Fibroblast of lung (primary cell): ENCODE data around the gene RNPEPL1. TPM values are rescaled to one million over a fixed set of nuclear protein-coding genes. Genes with fewer than 3 reads are reported as not detected.

Experiments used
- DNase-seq, 2 donors: peaks; one replicate each; pipeline versions ENCODE4 v3.0.0 to v3.0.0-alpha.2; 2010; ENCODE audit warnings: low read depth in 2 of 2
- H2AFZ ChIP-seq: 2 replicates; pipeline ENCODE4 v1.5.1; 2012; ENCODE audit warnings: low read length, control low read depth, inconsistent platforms
- H3K27ac ChIP-seq: 2 replicates; pipeline ENCODE4 v1.5.1; 2011; ENCODE audit warnings: low read length, control low read depth; ENCODE audit not compliant: insufficient read depth
- H3K27me3 ChIP-seq: 2 replicates; pipeline ENCODE4 v1.5.1; 2011; ENCODE audit warnings: mild to moderate bottlenecking, low read length; ENCODE audit not compliant: control insufficient read depth, insufficient read depth
- H3K36me3 ChIP-seq: 2 replicates; pipeline ENCODE4 v1.5.1; 2011; ENCODE audit warnings: low read length; ENCODE audit not compliant: control insufficient read depth, insufficient read depth
- H3K4me1 ChIP-seq: 2 replicates; pipeline ENCODE4 v1.5.1; 2011; ENCODE audit warnings: low read length; ENCODE audit not compliant: control insufficient read depth, insufficient read depth; ENCODE audit errors: extremely low read depth
- H3K4me2 ChIP-seq: 2 replicates; pipeline ENCODE4 v1.5.1; 2011; ENCODE audit warnings: low read length, control low read depth; ENCODE audit not compliant: insufficient read depth; ENCODE audit errors: extremely low read depth
- H3K4me3 ChIP-seq, 4 experiments: fragments of 200-600 bp in 1 of 4; sonication (generic) in 1 of 4; replicated peaks in 1 of 4; 2 replicates each; pipeline ENCODE4 v1.5.1; 2011 to 2016; ENCODE audit warnings: low read length in 4 of 4, low read depth in 3 of 4, mild to moderate bottlenecking in 3 of 4, control low read depth in 2 of 4, inconsistent platforms in 1 of 4, mixed read lengths in 1 of 4; ENCODE audit not compliant: insufficient read depth in 1 of 4; ENCODE audit errors: control extremely low read depth in 1 of 4
- H3K79me2 ChIP-seq: 2 replicates; pipeline ENCODE4 v1.5.1; 2012; ENCODE audit warnings: mild to moderate bottlenecking, low read length, inconsistent platforms; ENCODE audit not compliant: control insufficient read depth, insufficient read depth
- H3K9ac ChIP-seq: 2 replicates; pipeline ENCODE4 v1.5.1; 2011; ENCODE audit warnings: mild to moderate bottlenecking, low read length, control low read depth; ENCODE audit not compliant: insufficient read depth
- H3K9me3 ChIP-seq: 2 replicates; pipeline ENCODE4 v1.5.1; 2012; ENCODE audit warnings: low read depth, low read length; ENCODE audit not compliant: control insufficient read depth, insufficient read depth
- H4K20me1 ChIP-seq: 2 replicates; pipeline ENCODE4 v1.5.1; 2011; ENCODE audit warnings: low read length; ENCODE audit not compliant: control insufficient read depth, insufficient read depth; ENCODE audit errors: extremely low read depth
- EZH2 ChIP-seq: IDR thresholded peaks from 2 replicates; pipeline ENCODE4 v1.5.1; 2012; ENCODE audit warnings: low read length, control low read depth, mild to moderate bottlenecking; ENCODE audit errors: missing control alignments
- polyA plus RNA-seq, 2 donors: library from polyadenylated mRNA; depleted of rRNA in 1 of 2; stranded (reverse) in 1 of 2; unstranded in 1 of 2; fragments of >200 nt; gene quantifications; 2 replicates each; pipeline ENCODE4 v1.2.1, GENCODE V29; 2011 to 2012; ENCODE audit warnings: missing spikeins in 1 of 2
- total RNA-seq: library from RNA; depleted of rRNA; stranded (reverse); fragments of >200 nt; gene quantifications from 2 replicates; pipeline ENCODE4 v1.2.1, GENCODE V29; 2014
- TF ChIP-seq, protein P1 (sequence below), 2 donors: IDR thresholded peaks in 1 of 2; conservative IDR thresholded peaks in 1 of 2; 1 replicate in 1 of 2; 2 replicates in 1 of 2; pipeline ENCODE4 v1.5.1; 2011 to 2012; ENCODE audit warnings: low read length in 2 of 2, control low read depth in 1 of 2, inconsistent platforms in 1 of 2, low read depth in 1 of 2, mild to moderate bottlenecking in 1 of 2

The RNPEPL1 gene
- total and polyA plus RNA-seq, 2 donors (not counting 1 experiment from before 2014, with no cell fraction given), result 7.9 to 20.6 TPM

DNA sequence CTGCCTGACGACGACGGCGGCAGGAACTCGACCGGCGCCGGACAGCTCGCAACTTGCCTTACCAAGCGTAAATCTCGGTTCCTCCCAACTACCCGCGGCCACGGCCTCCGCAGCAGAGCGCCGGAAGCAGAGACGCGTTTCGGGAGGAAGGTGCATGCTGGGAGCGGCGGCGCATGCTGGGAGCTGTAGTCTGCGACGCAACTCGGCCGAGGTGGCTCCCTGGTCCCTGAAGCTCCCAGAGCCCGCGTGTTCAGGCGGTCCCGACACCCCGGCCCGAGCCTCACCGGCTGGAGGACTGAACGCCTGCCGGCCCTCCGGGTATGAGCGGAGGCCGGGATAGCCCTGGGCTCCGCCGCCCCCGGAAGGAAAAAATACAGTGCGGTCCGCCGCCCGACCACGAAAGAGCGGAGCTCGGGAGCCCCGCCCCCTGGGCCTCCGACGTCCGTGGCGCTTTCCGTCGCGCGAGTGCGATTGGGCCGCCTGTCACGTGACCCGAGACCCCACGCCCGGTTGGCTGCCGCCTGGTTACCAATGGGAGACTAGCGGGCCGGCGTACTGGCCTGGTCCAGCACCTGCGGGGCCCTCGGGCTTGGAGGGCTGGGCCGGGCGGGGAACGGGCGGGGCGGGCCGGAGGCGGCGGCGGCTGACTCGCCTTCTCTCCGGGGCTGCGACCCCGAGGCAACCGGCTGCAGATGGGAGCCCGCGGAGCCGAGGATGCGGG is 18.1 kb downstream of the RNPEPL1 start, which contains the start of gene CAPN10:
TSS of gene CAPN10 (plus strand) at position 537 of the 721 bp plus-strand sequence. CDS start at position 715, 178 bp downstream.
- Histone ChIP-seq H3K27ac (peak within 1 kb of the TSS; percentile 83), H3K9ac (peak within 1 kb of the TSS; percentile 93), H3K79me2 (peaks cover 53% of the 10 kb centered on the region), H3K4me2 (peak within 1 kb of the TSS; percentile 98), H3K4me3 (peak within 1 kb of the TSS; percentile 61 to 83 (median 82)), H4K20me1 (no peaks in the 10 kb centered on the region), H3K4me1 (peaks cover 12% of the 10 kb centered on the region), H2AFZ (peak within 1 kb of the TSS; percentile 87), H3K9me3 (no peaks in the 10 kb centered on the region), H3K27me3 (no peaks in the 10 kb centered on the region), H3K36me3 (peaks cover 1% of the 10 kb centered on the region)
- TF ChIP-seq, protein P1, sequence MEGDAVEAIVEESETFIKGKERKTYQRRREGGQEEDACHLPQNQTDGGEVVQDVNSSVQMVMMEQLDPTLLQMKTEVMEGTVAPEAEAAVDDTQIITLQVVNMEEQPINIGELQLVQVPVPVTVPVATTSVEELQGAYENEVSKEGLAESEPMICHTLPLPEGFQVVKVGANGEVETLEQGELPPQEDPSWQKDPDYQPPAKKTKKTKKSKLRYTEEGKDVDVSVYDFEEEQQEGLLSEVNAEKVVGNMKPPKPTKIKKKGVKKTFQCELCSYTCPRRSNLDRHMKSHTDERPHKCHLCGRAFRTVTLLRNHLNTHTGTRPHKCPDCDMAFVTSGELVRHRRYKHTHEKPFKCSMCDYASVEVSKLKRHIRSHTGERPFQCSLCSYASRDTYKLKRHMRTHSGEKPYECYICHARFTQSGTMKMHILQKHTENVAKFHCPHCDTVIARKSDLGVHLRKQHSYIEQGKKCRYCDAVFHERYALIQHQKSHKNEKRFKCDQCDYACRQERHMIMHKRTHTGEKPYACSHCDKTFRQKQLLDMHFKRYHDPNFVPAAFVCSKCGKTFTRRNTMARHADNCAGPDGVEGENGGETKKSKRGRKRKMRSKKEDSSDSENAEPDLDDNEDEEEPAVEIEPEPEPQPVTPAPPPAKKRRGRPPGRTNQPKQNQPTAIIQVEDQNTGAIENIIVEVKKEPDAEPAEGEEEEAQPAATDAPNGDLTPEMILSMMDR (conservative IDR thresholded peaks at IDR 0.05 in 1 of 2, IDR thresholded peaks at IDR 0.05 in 1 of 2; ENCODE audit: low read depth in 1 of 2, low read length in 2 of 2), result no peak
- TF ChIP-seq EZH2, result no peak
- peak; percentile 93 for DNase-seq

DNA sequence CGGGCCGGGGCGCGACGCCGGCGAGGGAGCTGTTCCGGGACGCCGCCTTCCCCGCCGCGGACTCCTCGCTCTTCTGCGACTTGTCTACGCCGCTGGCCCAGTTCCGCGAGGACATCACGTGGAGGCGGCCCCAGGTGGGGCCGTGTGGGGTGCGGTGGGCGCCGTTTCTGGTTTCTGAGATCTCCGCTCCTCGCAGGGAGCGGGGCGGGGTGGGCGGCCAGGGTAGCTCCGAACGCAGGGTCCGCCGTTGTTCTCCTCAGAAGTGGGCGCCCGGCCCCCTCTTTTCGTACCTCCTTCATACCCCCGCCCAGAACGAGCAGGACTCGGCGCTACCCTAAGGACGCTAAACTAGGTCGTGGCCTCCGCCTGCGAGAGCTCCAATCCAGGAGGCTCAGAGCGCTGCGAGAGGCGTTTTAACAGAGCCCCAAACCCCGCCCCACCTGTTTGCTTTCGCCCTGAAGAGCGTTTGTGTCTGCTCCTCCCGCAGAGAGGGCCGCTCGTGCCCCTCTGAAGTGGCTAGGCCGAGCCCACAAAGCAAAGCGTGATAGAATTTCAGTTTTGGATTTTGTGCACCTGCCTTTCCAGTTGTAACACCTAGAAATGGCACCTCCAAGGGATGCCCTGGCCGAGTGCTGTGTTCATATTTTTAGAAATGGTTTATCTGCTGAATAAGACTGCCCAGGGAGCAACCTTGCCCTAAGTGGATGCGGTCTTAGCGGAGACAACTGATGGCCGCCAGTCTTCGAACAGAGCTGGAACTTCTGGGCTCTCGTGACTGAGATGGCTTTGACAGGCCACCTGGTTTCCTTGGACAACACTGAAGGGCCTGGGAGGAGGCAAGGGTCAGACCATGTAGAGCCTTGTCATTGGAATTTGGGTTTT is 18.9 kb downstream of the RNPEPL1 start:
- Histone ChIP-seq H3K36me3 (peaks cover 5% of the 10 kb centered on the region), H2AFZ (peak overlapping the region; percentile 69), H3K27me3 (no peaks in the 10 kb centered on the region), H3K4me2 (peak overlapping the region; percentile 98), H3K4me1 (peaks cover 12% of the 10 kb centered on the region), H3K9ac (peak overlapping the region; percentile 93), H3K27ac (peak overlapping the region; percentile 56), H3K4me3 (peak overlapping the region; percentile 61 to 83 (median 76)), H3K9me3 (no peaks in the 10 kb centered on the region), H3K79me2 (peaks cover 54% of the 10 kb centered on the region), H4K20me1 (no peaks in the 10 kb centered on the region)
- TF ChIP-seq, protein P1 (conservative IDR thresholded peaks at IDR 0.05 in 1 of 2, IDR thresholded peaks at IDR 0.05 in 1 of 2; ENCODE audit: low read depth in 1 of 2, low read length in 2 of 2), result peak in 1 of 2 donors; percentile 10
- TF ChIP-seq EZH2, result no peak
- peak in 1 of 2 donors; percentile 24 for DNase-seq

DNA sequence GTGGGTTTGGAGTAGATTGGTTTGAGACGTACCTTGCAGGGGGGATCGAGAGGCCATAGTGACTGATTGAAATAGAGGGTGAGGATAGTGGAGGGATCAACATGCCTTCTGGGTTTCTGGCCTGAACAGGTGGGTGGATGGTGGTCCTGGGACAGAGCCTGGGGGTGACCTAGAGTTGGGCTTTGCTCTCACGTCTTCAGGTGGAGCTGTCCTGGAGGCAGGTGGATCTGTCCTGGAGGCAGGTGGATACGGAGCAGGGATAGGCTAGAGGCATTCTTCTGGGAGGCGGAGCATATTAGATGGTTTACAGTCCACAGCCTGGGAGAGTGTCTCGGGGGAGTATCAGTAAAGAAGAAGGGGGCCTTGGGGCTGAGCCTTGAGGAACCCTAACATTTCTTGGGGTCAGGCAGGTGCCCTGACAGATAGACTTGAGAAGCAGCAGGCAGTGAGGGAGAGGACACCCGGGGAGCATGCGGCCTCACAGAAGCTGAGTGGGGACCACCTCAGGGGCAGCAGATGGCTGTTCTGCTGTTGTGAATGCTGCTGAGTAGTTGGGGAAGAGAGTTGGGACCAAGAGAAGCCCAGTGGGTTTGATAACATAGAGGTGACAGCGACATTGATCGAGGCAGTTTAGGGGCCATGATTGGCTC is 19.8 kb downstream of the RNPEPL1 start:
- Histone ChIP-seq H3K4me1 (peaks cover 12% of the 10 kb centered on the region), H3K9ac (no peak overlapping the region), H3K4me2 (peak overlapping the region; percentile 98), H2AFZ (no peak overlapping the region), H3K27me3 (no peaks in the 10 kb centered on the region), H3K9me3 (no peaks in the 10 kb centered on the region), H3K79me2 (peaks cover 48% of the 10 kb centered on the region), H3K27ac (no peak overlapping the region), H3K4me3 (peak overlapping the region; percentile 61 to 83 (median 76)), H3K36me3 (peaks cover 6% of the 10 kb centered on the region), H4K20me1 (no peaks in the 10 kb centered on the region)
- no peak for TF ChIP-seq EZH2
- TF ChIP-seq, protein P1 (conservative IDR thresholded peaks at IDR 0.05 in 1 of 2, IDR thresholded peaks at IDR 0.05 in 1 of 2; ENCODE audit: low read depth in 1 of 2, low read length in 2 of 2), result no peak
- DNase-seq, result no peak
